HG03108 (cell line): ENCODE results near the gene CDR2L.
"Not testable (repeated sequence)": the region's sequence is repeated elsewhere in the genome, so short reads cannot be mapped to it uniquely, and the experiment has no call there.

Experiments
- ATAC-seq: cut with Tn5 transposase; IDR thresholded peaks from one replicate; pipeline ENCODE4 v1.9.1; 2021; ENCODE audit warnings: moderate library complexity; ENCODE audit not compliant: unreplicated experiment

CDR2L gene

DNA sequence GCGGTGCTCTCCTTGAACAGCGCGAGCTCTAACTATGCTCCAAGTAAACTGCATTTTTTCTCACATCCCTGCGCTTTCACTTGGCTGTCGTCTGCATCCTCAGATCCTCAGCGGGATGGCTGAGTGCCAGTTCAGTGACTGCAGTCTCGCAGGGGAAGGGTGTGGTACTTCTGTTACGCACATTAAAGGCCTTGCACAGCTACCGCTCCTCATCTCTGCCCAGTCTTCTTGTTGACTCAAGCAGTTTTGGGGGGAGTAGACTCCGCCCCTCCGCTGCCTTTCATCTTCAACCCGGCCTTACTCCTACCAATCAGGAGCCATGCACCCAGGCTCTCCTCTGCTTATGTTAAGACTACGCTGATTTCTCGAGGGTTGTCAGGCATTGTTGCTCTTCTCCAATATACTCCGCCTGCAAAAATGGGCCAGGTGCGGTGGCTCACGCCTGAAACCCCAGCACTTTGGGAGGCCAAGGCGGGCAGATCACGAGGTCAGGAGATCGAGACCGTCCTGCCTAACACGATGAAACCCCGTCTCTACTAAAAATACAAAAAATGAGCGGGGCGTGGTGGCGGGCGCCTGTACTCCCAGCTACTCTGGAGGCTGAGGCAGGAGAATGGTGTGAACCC is 49.3 kb downstream of the CDR2L start:
- no peak for ATAC-seq

DNA sequence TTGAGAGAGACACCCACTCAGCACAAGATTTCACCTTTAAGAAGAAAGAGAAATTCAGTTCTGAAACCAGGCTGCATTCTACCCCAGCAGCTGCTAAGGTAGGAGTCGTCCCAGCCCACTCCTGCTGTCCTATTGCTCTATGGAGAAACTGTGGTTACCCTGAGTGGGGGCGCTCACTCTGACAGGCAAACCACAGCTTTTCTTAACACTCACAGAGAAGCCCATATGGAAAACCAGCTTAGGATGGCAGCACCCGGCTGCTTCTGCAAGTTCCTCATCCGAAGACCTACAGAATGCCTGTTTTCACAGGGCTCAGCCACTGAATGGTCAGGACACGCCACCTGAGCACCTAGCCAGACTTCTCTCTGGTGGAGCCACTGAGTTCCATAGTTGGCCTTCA is 51.8 kb downstream of the CDR2L start:
- no peak for ATAC-seq

DNA sequence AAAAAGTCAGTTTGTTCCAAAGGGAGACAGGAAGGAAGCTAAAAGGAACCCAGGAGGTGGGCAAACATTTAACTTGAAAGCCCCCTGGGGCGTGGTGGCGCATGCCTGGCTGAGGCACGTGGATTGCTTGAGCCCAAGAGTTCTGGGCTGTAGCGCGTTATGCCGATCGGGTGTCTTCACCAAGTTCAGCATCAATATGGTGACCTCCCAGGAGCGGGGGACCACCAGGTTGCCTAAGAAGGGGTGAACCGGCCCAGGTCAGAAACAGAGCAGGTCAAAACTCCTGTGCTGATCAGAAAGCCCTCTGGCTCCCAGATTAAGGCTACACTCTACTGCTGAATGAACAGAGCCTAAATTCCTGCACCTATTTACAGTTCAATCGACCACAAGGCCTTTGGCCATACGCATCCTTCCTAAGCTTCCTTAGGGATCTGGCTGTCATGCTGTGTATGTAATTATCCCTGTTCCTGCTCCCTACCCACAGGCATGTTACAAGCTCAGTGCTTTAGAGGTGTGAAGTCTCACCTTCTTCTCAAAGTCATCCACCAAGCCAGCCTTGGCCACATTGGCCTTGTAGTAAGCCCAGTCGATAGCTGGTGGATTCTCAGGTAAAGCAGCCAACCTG is 54.3 kb downstream of the CDR2L start:
- ATAC-seq, result no peak

DNA sequence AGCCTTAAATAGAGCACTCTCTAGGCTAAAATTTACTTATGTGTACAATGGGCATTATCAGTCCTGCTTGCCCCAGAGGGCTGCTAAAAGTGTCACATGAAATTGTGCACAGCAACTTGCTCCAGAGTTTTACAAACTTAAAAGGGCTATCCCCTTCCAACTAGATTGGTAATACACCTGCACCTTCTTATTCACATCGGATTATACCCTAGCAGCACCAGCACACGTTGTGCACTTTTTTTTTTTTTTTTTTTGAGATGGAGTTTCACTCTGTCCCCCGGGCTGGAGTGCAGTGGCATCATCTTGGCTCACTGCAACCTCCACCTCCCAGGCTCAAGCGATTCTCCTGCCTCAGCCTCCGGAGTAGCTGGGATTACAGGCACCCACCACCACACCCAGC is 56.4 kb downstream of the CDR2L start:
- not testable (repeated sequence) for ATAC-seq

DNA sequence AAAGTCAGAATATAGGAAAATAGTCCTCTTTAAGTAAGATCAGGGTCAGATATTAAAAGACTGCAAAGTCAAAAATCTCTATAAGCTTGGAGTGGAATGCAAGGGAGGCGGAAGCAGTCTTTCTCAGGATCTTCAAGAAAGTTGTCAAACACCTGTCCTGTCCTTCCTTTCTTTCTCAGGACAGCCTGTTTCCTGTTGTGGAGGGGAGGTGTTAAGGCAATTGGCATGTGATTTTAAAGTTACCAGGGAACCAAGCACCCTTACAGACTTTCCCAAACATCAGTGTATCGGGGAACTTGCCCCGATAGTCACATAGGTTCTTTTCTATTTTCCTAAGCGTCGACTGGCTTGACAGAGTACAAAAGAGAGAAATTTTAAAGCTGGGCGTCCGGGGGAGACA is 57.3 kb downstream of the CDR2L start:
- no peak for ATAC-seq

DNA sequence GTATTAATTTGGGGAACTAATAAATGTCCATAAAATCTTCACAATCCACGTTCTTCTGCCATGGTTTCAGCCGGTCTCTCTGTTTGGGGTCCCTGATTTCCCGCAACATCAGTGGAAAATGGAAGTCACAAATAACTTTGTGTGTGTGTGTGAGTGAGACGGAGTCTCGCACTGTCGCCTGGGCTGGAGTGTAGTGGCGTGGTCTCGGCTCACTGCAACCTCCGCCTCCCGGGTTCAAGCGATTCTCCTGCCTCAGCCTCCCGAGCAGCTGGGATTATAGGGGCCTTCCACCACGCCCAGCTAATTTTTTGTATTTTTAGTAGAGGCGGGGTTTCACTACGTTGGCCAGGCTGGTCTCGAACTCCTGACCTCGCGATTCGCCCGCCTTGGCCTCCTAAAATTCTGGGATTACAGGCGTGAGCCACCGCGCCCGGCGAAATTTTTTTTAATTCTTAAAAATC is 58.5 kb downstream of the CDR2L start:
- ATAC-seq, result not testable (repeated sequence)

DNA sequence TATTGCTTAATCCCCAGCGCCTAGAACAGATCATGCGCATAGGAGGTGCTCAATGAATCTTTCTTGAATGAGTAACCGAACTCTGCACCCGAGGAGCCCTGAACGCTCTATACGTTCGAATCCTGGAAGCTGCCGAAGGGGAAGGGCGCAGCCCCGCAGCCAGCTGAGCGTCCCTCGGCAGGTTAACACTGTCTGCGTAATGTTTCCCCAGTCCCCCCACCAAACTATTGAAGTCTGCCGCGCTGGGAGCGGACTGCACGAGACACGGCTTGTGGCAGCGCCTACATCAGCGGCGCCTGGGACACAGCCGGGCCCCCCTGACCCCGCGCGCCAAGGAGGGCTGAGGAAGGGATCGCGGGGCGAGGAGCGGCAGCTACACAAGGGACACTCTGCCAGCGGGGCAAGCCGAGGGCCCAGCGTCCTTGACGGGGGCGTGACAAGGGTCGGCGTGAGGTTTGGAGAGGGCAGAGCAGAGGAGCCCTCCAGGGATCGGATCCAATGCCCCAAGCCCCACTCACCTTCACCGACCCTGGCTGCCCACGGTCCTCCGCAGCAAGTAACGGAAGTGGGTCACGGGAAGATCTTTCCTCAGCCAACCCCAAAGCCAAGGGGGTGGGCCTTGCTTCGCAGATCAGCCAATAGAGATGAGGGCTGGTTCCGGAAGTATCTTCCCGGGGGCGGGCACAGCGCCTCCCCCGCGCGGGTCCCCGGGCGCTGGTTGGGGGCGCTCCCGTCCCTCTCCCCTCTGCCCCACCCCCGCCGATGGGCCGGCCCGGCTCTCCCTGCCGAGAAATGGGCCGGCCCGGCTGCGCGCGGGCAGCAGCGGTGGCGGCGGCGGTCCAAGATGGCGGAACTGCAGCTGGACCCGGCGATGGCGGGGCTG is 59.2 kb downstream of the CDR2L start, which contains the start of the genes ATP5PD and KCTD2:
Gene ATP5PD, minus strand, starts transcription at position 563 of the 883 bp plus-strand sequence. CDS start 4,319 bp downstream, outside the sequence.
Gene KCTD2, plus strand, starts transcription at position 819 of the 883 bp plus-strand sequence. Its CDS starts 26 bp downstream, at position 845.
- ATAC-seq, result peak; percentile 92

DNA sequence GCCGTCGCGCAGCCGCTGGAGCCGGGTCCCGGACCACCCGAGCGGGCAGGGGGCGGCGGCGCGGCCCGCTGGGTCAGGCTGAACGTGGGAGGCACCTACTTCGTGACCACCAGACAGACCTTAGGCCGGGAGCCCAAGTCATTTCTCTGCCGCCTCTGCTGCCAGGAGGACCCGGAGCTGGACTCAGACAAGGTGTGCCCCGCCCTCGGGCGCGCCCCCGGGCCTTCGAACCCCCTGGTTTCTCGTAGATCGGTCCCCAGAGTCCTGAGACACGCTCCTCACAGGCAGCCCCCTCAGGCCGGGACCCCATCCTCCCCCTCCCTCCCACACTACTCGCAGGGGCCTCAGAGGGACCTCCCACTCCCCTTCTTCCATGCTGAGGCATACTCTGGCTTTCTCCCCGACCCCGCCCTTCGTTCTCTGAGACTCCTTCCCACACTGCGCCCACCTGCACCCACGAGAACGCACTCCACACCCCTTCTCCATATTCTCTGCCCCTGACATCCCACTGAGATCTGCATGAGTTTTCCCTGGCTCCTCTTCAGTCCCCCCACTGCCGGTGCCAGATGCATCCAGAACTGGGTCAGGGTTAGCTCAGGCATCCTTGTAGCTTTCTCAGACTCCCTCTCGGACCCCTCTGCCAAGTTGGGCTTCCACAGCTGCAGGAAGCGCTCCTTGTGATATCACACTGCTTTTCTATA is 60.1 kb downstream of the CDR2L start:
- peak; percentile 8 for ATAC-seq

DNA sequence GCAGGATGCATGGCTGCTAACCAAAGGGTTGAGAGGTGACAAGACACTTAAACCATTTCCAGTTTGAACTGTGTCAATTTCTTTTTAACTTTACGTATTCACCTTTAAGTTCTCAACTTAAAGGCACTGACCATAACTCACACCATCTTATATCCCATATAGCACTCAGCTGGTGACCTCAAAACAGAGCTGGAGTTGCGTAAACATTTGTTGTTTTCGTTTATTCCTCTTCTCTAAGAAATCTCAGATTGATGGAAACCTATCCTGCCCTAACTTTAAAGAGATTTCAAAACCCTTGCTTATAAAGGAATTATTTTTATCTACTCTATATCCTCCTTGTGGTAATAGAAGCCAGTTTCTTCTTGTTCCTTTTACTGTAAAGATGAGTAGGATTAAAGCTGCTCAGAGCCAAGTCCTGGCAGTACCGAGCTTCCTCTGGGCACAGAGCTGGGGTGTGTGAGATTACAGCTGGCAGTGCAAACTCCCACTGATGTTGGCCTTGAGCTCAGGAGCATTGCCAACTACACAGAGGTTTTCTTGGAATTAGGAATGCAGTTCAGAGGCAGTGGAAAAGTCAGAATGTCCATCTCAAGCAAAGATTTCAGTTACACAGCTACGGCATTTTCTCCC is 60.9 kb downstream of the CDR2L start:
- ATAC-seq, result no peak

DNA sequence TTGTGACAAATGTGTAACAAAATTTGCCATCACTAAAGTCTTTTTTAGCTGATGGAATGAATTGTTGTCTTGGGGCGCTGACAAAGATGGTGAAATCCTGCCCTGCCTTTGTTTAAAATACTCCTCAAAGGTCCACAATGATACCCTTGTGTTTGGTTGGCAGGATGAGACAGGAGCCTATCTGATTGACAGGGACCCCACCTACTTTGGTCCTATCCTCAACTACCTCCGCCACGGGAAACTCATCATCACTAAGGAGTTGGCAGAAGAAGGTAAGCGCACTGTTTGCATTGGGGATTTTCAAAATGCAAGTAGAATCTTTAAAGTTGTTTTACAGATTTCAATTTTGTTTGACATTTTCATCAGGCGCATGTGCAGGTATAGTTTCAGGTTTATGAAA is 61.6 kb downstream of the CDR2L start:
- ATAC-seq, result no peak

DNA sequence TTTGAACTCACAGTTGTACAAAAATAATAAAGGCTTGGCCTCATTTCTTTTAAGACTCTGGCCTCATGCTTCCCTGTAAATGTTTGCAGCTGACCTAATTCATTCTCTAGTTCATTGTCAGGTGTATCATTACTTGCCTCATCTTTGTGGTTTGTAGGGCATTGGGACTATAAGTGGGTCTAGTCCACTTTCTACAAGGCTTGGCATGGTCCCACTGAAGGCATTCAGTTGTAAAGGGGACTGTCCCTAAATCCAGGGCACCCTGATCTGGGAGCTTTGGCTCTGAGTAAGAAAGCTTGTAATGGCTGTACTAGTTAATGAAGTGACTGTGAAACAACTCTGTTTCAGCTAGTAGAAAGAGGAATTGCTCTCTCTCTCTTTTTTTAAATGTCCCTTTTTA is 62.3 kb downstream of the CDR2L start:
- ATAC-seq, result no peak

DNA sequence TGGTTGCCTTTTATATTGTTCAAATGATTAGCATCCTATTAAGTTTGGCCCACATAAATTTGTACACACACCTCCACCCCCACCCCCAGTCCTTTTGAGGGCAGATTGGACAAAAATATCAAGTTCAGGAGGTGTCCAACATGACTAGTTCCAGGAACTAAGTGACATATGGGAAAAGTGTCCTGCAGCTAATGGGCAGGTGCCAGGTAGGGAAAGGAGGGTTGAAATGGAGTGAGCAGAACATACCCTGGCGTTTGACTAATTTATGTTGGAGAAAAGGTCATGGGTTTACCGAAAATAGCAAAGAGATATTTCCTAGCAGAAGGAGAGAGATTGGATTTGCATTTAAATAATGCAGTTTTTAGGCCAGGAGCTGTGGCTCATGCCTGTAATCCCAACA is 64.5 kb downstream of the CDR2L start:
- ATAC-seq, result no peak
